OCI-LY7 (cell line): ENCODE data around the gene ARHGEF10L. TPM values are rescaled to one million over a fixed set of nuclear protein-coding genes. Genes with fewer than 3 reads are reported as not detected.

Experiments
- BruUV-seq: library from RNA; stranded (reverse); fragments of 400-500 nt; replicated peaks from 2 replicates; lab custom pipeline; 2021; lab: Mats Ljungman, UMichigan
- CTCF ChIA-PET: fragments of 300-600 bp; sonication (Branson Sonifier 250); formaldehyde crosslinking; loops from one replicate; lab custom pipeline; 2022; ENCODE audit warnings: antibody characterized with exemption; ENCODE audit not compliant: unreplicated experiment; lab: Charles Lee
- POLR2A ChIA-PET: fragments of 300-600 bp; sonication (Branson Sonifier 250); formaldehyde crosslinking; loops from one replicate; lab custom pipeline; 2022; ENCODE audit warnings: antibody characterized with exemption; lab: Charles Lee
- DNase-seq: peaks from one replicate; pipeline ENCODE4 v3.0.0-alpha.2; 2015; ENCODE audit warnings: low spot score
- H2AFZ ChIP-seq: fragments of 200-600 bp; sonication (generic), shearing (Covaris generic); 2 replicates; pipeline ENCODE4 v1.6.1; 2014; ENCODE audit warnings: mild to moderate bottlenecking, antibody characterized with exemption, low read length, moderate library complexity
- H3K27ac ChIP-seq: fragments of 200-600 bp; sonication (generic); 2 replicates; pipeline ENCODE4 v1.5.1; 2014; ENCODE audit warnings: mixed run types, low read depth, mild to moderate bottlenecking, moderate library complexity, low read length, inconsistent platforms; ENCODE audit not compliant: poor library complexity, severe bottlenecking
- H3K36me3 ChIP-seq: fragments of 200-600 bp; sonication (generic); 2 replicates; pipeline ENCODE4 v1.6.1; 2014; ENCODE audit warnings: mild to moderate bottlenecking, antibody characterized with exemption, low read length, moderate library complexity, mixed read lengths; ENCODE audit not compliant: insufficient read depth
- H3K4me1 ChIP-seq: fragments of 200-600 bp; sonication (generic); 2 replicates; pipeline ENCODE4 v1.5.1; 2014; ENCODE audit warnings: mild to moderate bottlenecking, low read length; ENCODE audit not compliant: insufficient read depth, poor library complexity, severe bottlenecking
- H3K4me2 ChIP-seq: fragments of 200-600 bp; sonication (generic); 2 replicates; pipeline ENCODE4 v1.6.1; 2014; ENCODE audit warnings: mild to moderate bottlenecking, low read length
- H3K4me3 ChIP-seq: fragments of 200-600 bp; sonication (generic); 2 replicates; pipeline ENCODE4 v1.5.1; 2014; ENCODE audit warnings: mild to moderate bottlenecking, low read depth, low read length; ENCODE audit not compliant: poor library complexity, severe bottlenecking
- H3K79me2 ChIP-seq: fragments of 200-600 bp; sonication (generic); 2 replicates; pipeline ENCODE4 v1.6.1; 2016; ENCODE audit warnings: low read depth, mild to moderate bottlenecking, low read length, moderate library complexity, mixed read lengths; ENCODE audit not compliant: insufficient read depth
- H3K9me2 ChIP-seq: fragments of 200-600 bp; sonication (generic); 2 replicates; pipeline ENCODE4 v1.6.1; 2016; ENCODE audit warnings: mild to moderate bottlenecking, low read length, mixed read lengths; ENCODE audit not compliant: insufficient read depth
- H3K9me3 ChIP-seq: fragments of 200-600 bp; sonication (generic); 2 replicates; pipeline ENCODE4 v1.6.1; 2014; ENCODE audit warnings: mild to moderate bottlenecking, mixed run types, low read length, mixed read lengths
- H4K20me1 ChIP-seq: fragments of 200-600 bp; sonication (generic); 2 replicates; pipeline ENCODE4 v1.6.1; 2014; ENCODE audit warnings: mild to moderate bottlenecking, antibody characterized with exemption, low read length, moderate library complexity, mixed read lengths; ENCODE audit not compliant: insufficient read depth
- CTCF ChIP-seq: fragments of 200-600 bp; sonication (generic); conservative IDR thresholded peaks from 2 replicates; pipeline ENCODE4 v1.5.1; 2014; ENCODE audit warnings: mild to moderate bottlenecking, antibody characterized with exemption, low read length, moderate library complexity, mixed read lengths
- EZH2phosphoT487 ChIP-seq: fragments of 200-600 bp; sonication (generic); IDR thresholded peaks from 2 replicates; pipeline ENCODE4 v1.6.1; 2018; ENCODE audit warnings: low read depth, borderline replicate concordance, mild to moderate bottlenecking, mixed run types, antibody characterized with exemption, low read length, moderate library complexity, mixed read lengths
- intact Hi-C: fragments of 100-400 bp; cut with micrococcal nuclease; formaldehyde crosslinking; loops from one replicate; pipeline ENCODE4 v1.10.0; 2022; ENCODE audit not compliant: unreplicated experiment
- total RNA-seq, 2 experiments: library from RNA; depleted of rRNA in 1 of 2; stranded (reverse); fragments of >200 nt in 1 of 2; shearing (Covaris generic) in 1 of 2; gene quantifications; 2 replicates each; pipeline ENCODE4 v1.2.3, GENCODE V29; 2014 to 2022

The ARHGEF10L gene
- total RNA-seq, 2 experiments from 2014 or later = 2.4 TPM; not detected in 1

DNA sequence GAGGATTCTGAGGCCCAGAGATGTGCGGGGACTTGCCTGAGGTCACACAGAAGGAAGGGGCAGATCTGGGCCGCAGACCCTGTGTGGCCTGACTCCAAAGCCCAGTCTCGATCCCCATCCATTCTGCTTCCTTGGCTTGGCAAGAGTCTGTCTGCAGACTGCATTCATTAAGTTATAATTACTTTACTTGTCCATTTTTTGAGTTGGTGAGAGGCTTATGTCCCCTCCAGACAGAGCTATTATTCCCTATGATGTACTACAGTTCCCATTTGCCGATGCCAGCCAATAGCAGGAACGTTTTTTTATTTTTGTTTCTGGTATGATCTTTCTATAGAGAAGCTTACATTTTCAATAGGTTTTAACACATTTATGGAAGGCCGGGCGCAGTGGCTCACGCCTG lies 101.5 kb downstream of the ARHGEF10L start:
- no peaks in the 10 kb centered on the region for H3K36me3 ChIP-seq
- intact Hi-C loops = no loop called here
- H2AFZ ChIP-seq = no peak overlapping the region
- H3K9me3 ChIP-seq = no peaks in the 10 kb centered on the region
- DNase-seq = no peak
- H3K9me2 ChIP-seq = no peaks in the 10 kb centered on the region
- ChIA-PET POLR2A (no interaction called here), CTCF (no interaction called here)
- no TSS peak for BruUV-seq
- no peak overlapping the region for H3K4me3 ChIP-seq
- no peaks in the 10 kb centered on the region for H4K20me1 ChIP-seq
- H3K27ac ChIP-seq = no peak overlapping the region
- no peak overlapping the region for H3K4me2 ChIP-seq
- H3K4me1 ChIP-seq = peaks cover 5% of the 10 kb centered on the region
- no peaks in the 10 kb centered on the region for H3K79me2 ChIP-seq
- no peak for TF ChIP-seq CTCF
- TF ChIP-seq EZH2phosphoT487 = no peak

DNA sequence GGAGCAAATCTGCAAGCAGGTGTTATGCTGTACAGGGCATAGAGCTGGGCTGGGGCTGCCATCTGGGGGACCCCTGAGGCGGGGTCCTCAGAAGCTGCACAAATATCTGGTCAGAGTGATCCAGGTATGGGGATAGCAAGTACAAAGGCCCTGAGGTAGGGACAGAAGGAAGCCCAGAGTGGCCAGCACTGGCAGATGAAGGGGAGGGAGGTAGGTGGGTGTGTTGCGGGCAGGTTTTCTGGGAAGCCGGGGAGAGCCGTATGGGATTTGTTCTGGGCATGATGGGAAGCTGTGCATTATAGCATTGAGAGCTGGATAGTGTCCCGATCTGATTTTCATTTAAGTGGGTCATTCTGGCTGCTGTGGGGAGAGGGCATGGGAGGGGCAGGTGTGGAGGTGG lies 102.7 kb downstream of the ARHGEF10L start:
- intact Hi-C loops = no loop called here
- Histone ChIP-seq H3K27ac (no peak overlapping the region), H3K9me3 (no peaks in the 10 kb centered on the region), H3K36me3 (no peaks in the 10 kb centered on the region), H3K9me2 (no peaks in the 10 kb centered on the region), H3K4me3 (no peak overlapping the region), H4K20me1 (no peaks in the 10 kb centered on the region), H2AFZ (no peak overlapping the region), H3K4me1 (no peaks in the 10 kb centered on the region), H3K4me2 (no peak overlapping the region), H3K79me2 (no peaks in the 10 kb centered on the region)
- no peak for DNase-seq
- no TSS peak for BruUV-seq
- POLR2A ChIA-PET = no interaction called here
- CTCF ChIA-PET = no interaction called here
- TF ChIP-seq CTCF (no peak), EZH2phosphoT487 (no peak)

DNA sequence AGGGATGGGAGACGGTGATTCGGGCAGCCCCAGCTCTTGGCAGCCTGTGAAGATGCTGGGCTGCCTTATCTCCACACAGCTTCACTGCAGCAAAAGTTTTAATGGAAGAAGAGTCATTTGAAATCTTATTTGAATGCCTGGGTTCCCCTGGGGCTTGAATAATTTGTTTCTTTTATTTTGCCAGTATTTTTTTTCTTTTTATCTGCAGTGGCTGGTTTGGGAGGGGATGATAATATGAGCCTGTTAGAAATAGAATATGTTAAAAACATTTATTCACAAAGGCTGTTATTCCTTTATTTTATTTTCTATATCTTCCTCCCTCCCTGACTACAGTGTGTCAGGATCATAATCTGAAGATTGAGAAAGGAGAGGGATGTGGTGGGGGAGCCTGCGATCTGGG lies 103.4 kb downstream of the ARHGEF10L start:
- no peaks in the 10 kb centered on the region for H4K20me1 ChIP-seq
- H2AFZ ChIP-seq = no peak overlapping the region
- CTCF ChIA-PET = no interaction called here

More for the DNA sequence above, 103.4 kb downstream of the ARHGEF10L start:
- Histone ChIP-seq H3K36me3 (no peaks in the 10 kb centered on the region), H3K4me2 (no peak overlapping the region), H3K79me2 (no peaks in the 10 kb centered on the region), H3K27ac (no peak overlapping the region), H3K4me3 (no peak overlapping the region), H3K9me3 (no peaks in the 10 kb centered on the region), H3K9me2 (no peaks in the 10 kb centered on the region), H3K4me1 (no peaks in the 10 kb centered on the region)
- DNase-seq = no peak
- TF ChIP-seq CTCF (no peak), EZH2phosphoT487 (no peak)
- BruUV-seq = no TSS peak
- intact Hi-C loops = no loop called here
- POLR2A ChIA-PET = no interaction called here
